ENCODE data around the gene TYSND1.

DNA sequence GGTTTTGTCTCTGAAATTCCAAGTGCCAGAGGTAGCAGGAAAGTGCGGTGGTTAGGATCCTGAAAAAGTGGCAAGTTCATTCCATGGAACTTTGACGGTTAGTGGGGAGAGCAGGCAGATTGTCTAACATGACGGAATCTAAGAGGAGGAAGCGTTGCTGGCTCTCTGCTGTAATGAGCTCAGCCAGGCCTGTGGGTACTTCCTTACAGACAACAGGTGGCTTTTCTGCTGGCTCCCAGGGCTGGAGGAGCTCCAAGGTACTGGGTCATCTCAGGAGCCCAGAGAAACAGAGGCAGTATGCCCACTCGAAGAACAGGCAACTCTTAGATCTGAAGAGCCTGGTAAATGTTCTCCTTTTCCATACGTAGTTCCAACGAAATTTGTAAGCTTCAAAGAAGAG is 10.8 kb downstream of the TYSND1 start:
- TF ChIP-seq, protein P1, sequence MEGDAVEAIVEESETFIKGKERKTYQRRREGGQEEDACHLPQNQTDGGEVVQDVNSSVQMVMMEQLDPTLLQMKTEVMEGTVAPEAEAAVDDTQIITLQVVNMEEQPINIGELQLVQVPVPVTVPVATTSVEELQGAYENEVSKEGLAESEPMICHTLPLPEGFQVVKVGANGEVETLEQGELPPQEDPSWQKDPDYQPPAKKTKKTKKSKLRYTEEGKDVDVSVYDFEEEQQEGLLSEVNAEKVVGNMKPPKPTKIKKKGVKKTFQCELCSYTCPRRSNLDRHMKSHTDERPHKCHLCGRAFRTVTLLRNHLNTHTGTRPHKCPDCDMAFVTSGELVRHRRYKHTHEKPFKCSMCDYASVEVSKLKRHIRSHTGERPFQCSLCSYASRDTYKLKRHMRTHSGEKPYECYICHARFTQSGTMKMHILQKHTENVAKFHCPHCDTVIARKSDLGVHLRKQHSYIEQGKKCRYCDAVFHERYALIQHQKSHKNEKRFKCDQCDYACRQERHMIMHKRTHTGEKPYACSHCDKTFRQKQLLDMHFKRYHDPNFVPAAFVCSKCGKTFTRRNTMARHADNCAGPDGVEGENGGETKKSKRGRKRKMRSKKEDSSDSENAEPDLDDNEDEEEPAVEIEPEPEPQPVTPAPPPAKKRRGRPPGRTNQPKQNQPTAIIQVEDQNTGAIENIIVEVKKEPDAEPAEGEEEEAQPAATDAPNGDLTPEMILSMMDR (IDR thresholded peaks at IDR 0.05): no peak
- TF ChIP-seq POLR2A (IDR thresholded peaks at IDR 0.05): no peak

Measured in testis (tissue), 2 donors.